ENCODE results near the gene ABCC4.

ABCC4 gene

DNA sequence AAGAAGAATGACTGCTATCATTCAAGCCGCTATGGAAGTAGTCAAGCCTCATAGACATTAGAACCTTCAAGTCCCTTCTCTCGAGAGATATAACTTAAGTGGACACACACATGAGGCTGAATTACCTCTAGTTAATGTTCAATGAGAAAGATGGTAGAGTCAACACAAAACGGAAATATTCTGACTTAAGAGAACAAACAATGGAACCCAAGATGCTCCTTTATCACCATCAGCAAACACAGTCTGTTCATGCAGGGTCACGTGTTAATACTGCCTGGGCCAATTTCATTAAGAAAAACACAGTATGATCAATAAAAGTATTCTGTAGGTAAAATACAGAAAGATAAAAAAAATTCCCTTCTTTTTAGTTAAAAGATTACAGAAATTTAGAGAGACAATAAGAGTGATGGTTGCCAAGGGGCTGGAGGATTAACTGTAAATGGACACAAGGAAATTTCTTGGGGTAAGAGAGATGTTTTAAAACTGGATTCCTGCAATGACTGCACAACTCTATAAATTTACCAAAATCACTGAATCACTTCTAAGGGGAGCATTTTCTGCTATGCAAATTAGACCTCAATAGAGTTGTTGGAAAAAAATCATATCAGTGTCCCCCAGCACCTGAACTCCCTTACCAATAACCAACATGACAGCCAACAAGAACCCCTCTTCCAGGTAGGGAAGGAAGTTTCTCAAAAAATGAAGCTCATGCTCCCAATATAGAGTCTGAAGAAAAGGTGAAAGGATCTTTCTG lies 256.6 kb downstream of the ABCC4 start:
- TF ChIP-seq, protein P1, sequence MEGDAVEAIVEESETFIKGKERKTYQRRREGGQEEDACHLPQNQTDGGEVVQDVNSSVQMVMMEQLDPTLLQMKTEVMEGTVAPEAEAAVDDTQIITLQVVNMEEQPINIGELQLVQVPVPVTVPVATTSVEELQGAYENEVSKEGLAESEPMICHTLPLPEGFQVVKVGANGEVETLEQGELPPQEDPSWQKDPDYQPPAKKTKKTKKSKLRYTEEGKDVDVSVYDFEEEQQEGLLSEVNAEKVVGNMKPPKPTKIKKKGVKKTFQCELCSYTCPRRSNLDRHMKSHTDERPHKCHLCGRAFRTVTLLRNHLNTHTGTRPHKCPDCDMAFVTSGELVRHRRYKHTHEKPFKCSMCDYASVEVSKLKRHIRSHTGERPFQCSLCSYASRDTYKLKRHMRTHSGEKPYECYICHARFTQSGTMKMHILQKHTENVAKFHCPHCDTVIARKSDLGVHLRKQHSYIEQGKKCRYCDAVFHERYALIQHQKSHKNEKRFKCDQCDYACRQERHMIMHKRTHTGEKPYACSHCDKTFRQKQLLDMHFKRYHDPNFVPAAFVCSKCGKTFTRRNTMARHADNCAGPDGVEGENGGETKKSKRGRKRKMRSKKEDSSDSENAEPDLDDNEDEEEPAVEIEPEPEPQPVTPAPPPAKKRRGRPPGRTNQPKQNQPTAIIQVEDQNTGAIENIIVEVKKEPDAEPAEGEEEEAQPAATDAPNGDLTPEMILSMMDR (IDR thresholded peaks at IDR 0.05; ENCODE audit: low read length, missing control alignments) = no peak
- DNase-seq (ENCODE audit: low read depth) = no peak
- H3K4me3 ChIP-seq (replicated peaks; ENCODE audit: low read depth, low read length) = no peak overlapping the region

DNA sequence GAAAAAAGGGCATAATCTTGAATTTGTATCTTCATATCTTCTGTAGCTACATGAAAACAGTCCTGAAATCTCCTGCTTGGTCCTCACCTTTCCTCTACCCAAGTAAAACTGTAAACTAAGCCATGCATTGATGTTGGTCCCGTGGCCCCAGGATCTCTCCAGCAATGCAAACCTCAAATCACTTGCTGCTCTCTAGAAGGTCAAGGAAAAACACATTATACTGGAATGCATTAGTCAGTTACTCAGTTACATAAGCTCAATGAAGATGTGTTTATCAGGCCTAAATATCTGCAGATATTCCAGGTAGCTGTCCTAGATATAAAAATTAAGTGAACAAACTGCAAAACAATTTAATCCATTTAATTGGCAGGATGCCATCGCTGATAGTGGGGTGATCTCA lies 261.8 kb downstream of the ABCC4 start:
- no peak for DNase-seq (ENCODE audit: low read depth)

DNA sequence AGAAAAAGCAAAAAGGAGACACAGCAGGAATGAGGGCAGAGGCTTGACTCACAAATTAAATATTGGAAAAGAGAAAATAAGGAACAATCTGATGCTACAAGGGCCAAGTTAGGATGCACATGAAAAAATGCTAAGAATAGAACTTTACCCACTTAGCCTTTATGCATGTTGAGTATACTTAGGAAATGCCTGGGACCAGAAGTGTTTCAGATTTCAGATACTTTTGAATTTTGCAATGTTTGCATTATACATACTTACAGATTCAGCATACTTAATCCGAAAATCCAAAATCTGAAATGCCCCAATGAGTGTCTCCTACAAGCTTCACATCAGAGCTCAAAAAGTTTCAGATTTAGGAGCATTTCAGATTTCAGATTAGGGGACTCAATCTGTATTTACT lies 262.3 kb downstream of the ABCC4 start:
- no peak for DNase-seq (ENCODE audit: low read depth)
- no peak overlapping the region for H3K4me3 ChIP-seq (replicated peaks; ENCODE audit: low read depth, low read length)
- TF ChIP-seq, protein P1 (IDR thresholded peaks at IDR 0.05; ENCODE audit: low read length, missing control alignments) = no peak

More for the DNA sequence above, 261.8 kb downstream of the ABCC4 start:
- H3K4me3 ChIP-seq (replicated peaks; ENCODE audit: low read depth, low read length) = no peak overlapping the region
- TF ChIP-seq, protein P1 (IDR thresholded peaks at IDR 0.05; ENCODE audit: low read length, missing control alignments) = no peak

DNA sequence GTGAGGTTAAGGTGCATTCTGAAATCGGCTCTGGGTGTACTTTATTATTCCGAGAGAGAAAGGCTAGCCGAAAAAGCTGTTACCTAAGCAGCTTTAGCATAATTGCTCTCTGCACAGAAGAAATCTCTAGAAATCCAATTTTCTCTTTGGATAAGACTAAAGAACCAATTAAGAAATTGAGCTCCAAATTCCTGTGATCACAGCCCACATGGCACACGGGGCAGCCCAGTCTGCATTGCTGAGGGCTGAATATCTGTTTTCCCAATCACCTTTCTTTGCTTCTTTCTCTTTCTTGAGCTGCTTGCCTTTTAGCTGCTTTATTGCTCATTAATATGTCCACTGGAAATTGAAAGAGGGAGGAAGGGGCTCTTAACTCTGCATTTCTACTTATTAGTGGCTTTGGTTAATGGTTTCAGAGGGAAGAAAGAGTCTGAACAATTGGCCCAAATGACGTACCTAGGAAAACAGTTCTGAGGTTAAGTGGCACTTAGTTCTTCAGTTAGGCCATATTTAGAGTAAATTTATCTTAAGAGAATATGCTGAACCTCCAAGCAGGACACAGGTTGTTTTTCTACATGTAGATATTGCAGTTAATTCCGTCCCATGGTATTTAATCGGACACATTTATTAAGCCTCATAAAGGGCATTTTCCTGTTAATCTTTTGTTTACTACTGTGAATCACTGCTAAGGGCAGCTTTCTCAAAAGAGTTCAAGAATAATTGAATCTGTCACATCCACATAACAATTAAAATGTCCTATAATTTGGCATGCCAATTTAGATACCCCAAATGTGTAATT lies 265.7 kb downstream of the ABCC4 start:
- no peak overlapping the region for H3K4me3 ChIP-seq (replicated peaks; ENCODE audit: low read depth, low read length)
- TF ChIP-seq, protein P1 (IDR thresholded peaks at IDR 0.05; ENCODE audit: low read length, missing control alignments) = no peak
- no peak for DNase-seq (ENCODE audit: low read depth)

DNA sequence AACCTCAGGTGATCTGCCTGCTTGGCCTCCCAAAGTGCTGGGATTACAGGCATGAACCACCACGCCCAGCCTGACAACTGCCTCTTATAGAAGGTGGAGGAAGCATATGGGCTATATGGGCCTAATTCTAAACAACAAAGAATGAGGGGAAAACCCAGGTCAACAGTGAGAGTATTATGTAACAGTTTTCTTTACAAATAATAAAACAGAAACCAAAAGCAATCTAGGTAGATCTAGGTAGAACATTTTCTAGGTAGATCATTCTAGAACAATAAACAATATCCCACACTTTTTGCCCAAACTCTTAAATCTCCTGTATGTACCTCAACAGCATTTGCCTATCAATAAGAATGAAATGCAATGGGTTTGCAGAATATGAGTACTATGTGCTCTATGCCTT lies 267.4 kb downstream of the ABCC4 start:
- no peak overlapping the region for H3K4me3 ChIP-seq (replicated peaks; ENCODE audit: low read depth, low read length)
- no peak for DNase-seq (ENCODE audit: low read depth)

DNA sequence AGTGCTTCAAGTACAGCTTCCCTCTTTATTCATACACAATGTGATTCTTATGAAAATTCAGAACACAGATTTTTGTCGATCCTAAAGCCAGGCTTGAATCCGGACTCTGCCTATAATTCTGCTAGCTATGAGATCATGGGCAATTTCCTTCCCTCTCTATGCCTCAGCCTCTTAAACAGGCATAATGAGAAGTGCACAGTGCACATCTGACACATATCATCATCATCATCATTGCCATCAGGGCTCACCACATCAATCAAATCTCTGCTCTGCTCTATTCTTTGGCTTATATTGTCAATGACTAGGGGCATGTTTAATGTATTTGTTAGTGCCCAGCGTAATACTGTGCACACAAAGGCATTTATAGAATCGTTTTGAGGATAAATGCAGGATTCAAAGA lies 269.1 kb downstream of the ABCC4 start:
- TF ChIP-seq, protein P1 (IDR thresholded peaks at IDR 0.05; ENCODE audit: low read length, missing control alignments) = no peak
- DNase-seq (ENCODE audit: low read depth) = no peak
- no peak overlapping the region for H3K4me3 ChIP-seq (replicated peaks; ENCODE audit: low read depth, low read length)

More for the DNA sequence above, 267.4 kb downstream of the ABCC4 start:
- TF ChIP-seq, protein P1 (IDR thresholded peaks at IDR 0.05; ENCODE audit: low read length, missing control alignments) = no peak

Measured in fibroblast of pulmonary artery (primary cell).